ENCODE data around the gene FCN2.

Gene FCN2

GRCh38 chr9:134886413-134886913 lies 5.9 kb downstream of the FCN2 start:
- Histone ChIP-seq H3K4me2 (ENCODE audit: low read length) (no peak overlapping the region), H2BK120ac (ENCODE audit: insufficient read depth, low read length, poor library complexity) (no peak overlapping the region), H3K18ac (ENCODE audit: low read length) (no peak overlapping the region), H3K79me2 (ENCODE audit: control insufficient read depth, insufficient read depth, low read length, poor library complexity) (no peaks in the 10 kb centered on the region), H2BK12ac (ENCODE audit: low read length) (no peak overlapping the region), H4K8ac (ENCODE audit: low read depth, low read length) (no peak overlapping the region), H3K36me3 (ENCODE audit: control insufficient read depth in 1 of 2, insufficient read depth in 2 of 2, low read length in 2 of 2) (no peaks in the 10 kb centered on the region), H3K27me3 (ENCODE audit: insufficient read depth, low read length) (no peaks in the 10 kb centered on the region), H3K23ac (ENCODE audit: low read length) (no peak overlapping the region), H3K9ac (ENCODE audit: low read length) (no peak overlapping the region), H4K12ac (ENCODE audit: low read depth, low read length) (no peak overlapping the region), H4K91ac (ENCODE audit: low read depth, low read length) (no peak overlapping the region), H3K4ac (ENCODE audit: low read depth, low read length) (no peak overlapping the region), H3K4me1 (ENCODE audit: control insufficient read depth in 1 of 2, insufficient read depth in 2 of 2, low read length in 2 of 2) (no peaks in the 10 kb centered on the region), H3K14ac (ENCODE audit: low read length) (no peak overlapping the region), H2AK5ac (ENCODE audit: low read length) (no peak overlapping the region), H3K9me3 (ENCODE audit: insufficient read depth, low read depth, low read length) (peaks cover 1% of the 10 kb centered on the region), H3K27ac (ENCODE audit: low read depth, low read length) (no peak overlapping the region), H2BK5ac (ENCODE audit: low read depth, low read length, poor library complexity) (no peak overlapping the region), H3K4me3 (ENCODE audit: low read depth, low read length) (no peak overlapping the region), H3K79me1 (ENCODE audit: low read length) (no peaks in the 10 kb centered on the region), H2AFZ (ENCODE audit: insufficient read depth, low read length, poor library complexity) (no peak overlapping the region)
- no peak for DNase-seq
- no CpG with 5 or more reads among the region's 11 CpGs for WGBS (ENCODE audit: extremely low coverage, insufficient coverage, insufficient read length)

- Histone ChIP-seq H3K14ac (ENCODE audit: low read length) (no peak overlapping the region), H3K27ac (ENCODE audit: low read depth, low read length) (no peak overlapping the region), H3K18ac (ENCODE audit: low read length) (no peak overlapping the region), H3K36me3 (ENCODE audit: control insufficient read depth in 1 of 2, insufficient read depth in 2 of 2, low read length in 2 of 2) (no peaks in the 10 kb centered on the region), H2AK5ac (ENCODE audit: low read length) (no peak overlapping the region), H3K4me1 (ENCODE audit: control insufficient read depth in 1 of 2, insufficient read depth in 2 of 2, low read length in 2 of 2) (no peaks in the 10 kb centered on the region), H3K79me1 (ENCODE audit: low read length) (no peaks in the 10 kb centered on the region), H2AFZ (ENCODE audit: insufficient read depth, low read length, poor library complexity) (no peak overlapping the region), H2BK120ac (ENCODE audit: insufficient read depth, low read length, poor library complexity) (no peak overlapping the region), H3K27me3 (ENCODE audit: insufficient read depth, low read length) (no peaks in the 10 kb centered on the region), H2BK5ac (ENCODE audit: low read depth, low read length, poor library complexity) (no peak overlapping the region), H4K91ac (ENCODE audit: low read depth, low read length) (no peak overlapping the region), H3K9me3 (ENCODE audit: insufficient read depth, low read depth, low read length) (peaks cover 1% of the 10 kb centered on the region), H4K12ac (ENCODE audit: low read depth, low read length) (no peak overlapping the region), H3K79me2 (ENCODE audit: control insufficient read depth, insufficient read depth, low read length, poor library complexity) (no peaks in the 10 kb centered on the region), H3K4ac (ENCODE audit: low read depth, low read length) (no peak overlapping the region), H2BK12ac (ENCODE audit: low read length) (no peak overlapping the region), H3K4me3 (ENCODE audit: low read depth, low read length) (no peak overlapping the region), H3K9ac (ENCODE audit: low read length) (no peak overlapping the region), H3K23ac (ENCODE audit: low read length) (no peak overlapping the region), H4K8ac (ENCODE audit: low read depth, low read length) (no peak overlapping the region), H3K4me2 (ENCODE audit: low read length) (no peak overlapping the region)
- WGBS (ENCODE audit: extremely low coverage, insufficient coverage, insufficient read length) = no CpG with 5 or more reads among the region's 10 CpGs
- no peak for DNase-seq
These were observed 6.6 kb downstream of the FCN2 start for GRCh38 chr9:134887219-134887618.

- Histone ChIP-seq H3K9me3 (ENCODE audit: insufficient read depth, low read depth, low read length) (peaks cover 1% of the 10 kb centered on the region), H2BK5ac (ENCODE audit: low read depth, low read length, poor library complexity) (no peak overlapping the region), H3K14ac (ENCODE audit: low read length) (no peak overlapping the region), H3K9ac (ENCODE audit: low read length) (no peak overlapping the region), H2AK5ac (ENCODE audit: low read length) (no peak overlapping the region), H4K91ac (ENCODE audit: low read depth, low read length) (no peak overlapping the region), H2BK120ac (ENCODE audit: insufficient read depth, low read length, poor library complexity) (no peak overlapping the region), H3K4me3 (ENCODE audit: low read depth, low read length) (no peak overlapping the region), H3K27ac (ENCODE audit: low read depth, low read length) (no peak overlapping the region), H3K23ac (ENCODE audit: low read length) (no peak overlapping the region), H3K18ac (ENCODE audit: low read length) (no peak overlapping the region), H2BK12ac (ENCODE audit: low read length) (no peak overlapping the region), H3K4me2 (ENCODE audit: low read length) (no peak overlapping the region), H3K4me1 (ENCODE audit: control insufficient read depth in 1 of 2, insufficient read depth in 2 of 2, low read length in 2 of 2) (no peaks in the 10 kb centered on the region), H4K12ac (ENCODE audit: low read depth, low read length) (no peak overlapping the region), H3K27me3 (ENCODE audit: insufficient read depth, low read length) (no peaks in the 10 kb centered on the region), H3K36me3 (ENCODE audit: control insufficient read depth in 1 of 2, insufficient read depth in 2 of 2, low read length in 2 of 2) (no peaks in the 10 kb centered on the region), H2AFZ (ENCODE audit: insufficient read depth, low read length, poor library complexity) (no peak overlapping the region), H4K8ac (ENCODE audit: low read depth, low read length) (no peak overlapping the region), H3K79me2 (ENCODE audit: control insufficient read depth, insufficient read depth, low read length, poor library complexity) (no peaks in the 10 kb centered on the region), H3K79me1 (ENCODE audit: low read length) (no peaks in the 10 kb centered on the region), H3K4ac (ENCODE audit: low read depth, low read length) (no peak overlapping the region)
- no peak for DNase-seq
- no CpG with 5 or more reads among the region's 27 CpGs for WGBS (ENCODE audit: extremely low coverage, insufficient coverage, insufficient read length)
These were observed 7.3 kb downstream of the FCN2 start for GRCh38 chr9:134887686-134888602.

GRCh38 chr9:134888603-134889190 lies 8.1 kb downstream of the FCN2 start:
- Histone ChIP-seq H3K27me3 (ENCODE audit: insufficient read depth, low read length) (no peaks in the 10 kb centered on the region), H3K79me2 (ENCODE audit: control insufficient read depth, insufficient read depth, low read length, poor library complexity) (no peaks in the 10 kb centered on the region), H3K9me3 (ENCODE audit: insufficient read depth, low read depth, low read length) (peaks cover 1% of the 10 kb centered on the region), H4K91ac (ENCODE audit: low read depth, low read length) (no peak overlapping the region), H3K27ac (ENCODE audit: low read depth, low read length) (no peak overlapping the region), H2BK12ac (ENCODE audit: low read length) (no peak overlapping the region), H2BK5ac (ENCODE audit: low read depth, low read length, poor library complexity) (no peak overlapping the region), H3K9ac (ENCODE audit: low read length) (no peak overlapping the region), H3K4me3 (ENCODE audit: low read depth, low read length) (peak overlapping the region; percentile 37), H3K4ac (ENCODE audit: low read depth, low read length) (no peak overlapping the region), H2BK120ac (ENCODE audit: insufficient read depth, low read length, poor library complexity) (no peak overlapping the region), H3K4me2 (ENCODE audit: low read length) (no peak overlapping the region), H3K14ac (ENCODE audit: low read length) (no peak overlapping the region), H2AFZ (ENCODE audit: insufficient read depth, low read length, poor library complexity) (no peak overlapping the region), H4K12ac (ENCODE audit: low read depth, low read length) (no peak overlapping the region), H2AK5ac (ENCODE audit: low read length) (no peak overlapping the region), H3K79me1 (ENCODE audit: low read length) (no peaks in the 10 kb centered on the region), H3K4me1 (ENCODE audit: control insufficient read depth in 1 of 2, insufficient read depth in 2 of 2, low read length in 2 of 2) (no peaks in the 10 kb centered on the region), H4K8ac (ENCODE audit: low read depth, low read length) (no peak overlapping the region), H3K23ac (ENCODE audit: low read length) (no peak overlapping the region), H3K36me3 (ENCODE audit: control insufficient read depth in 1 of 2, insufficient read depth in 2 of 2, low read length in 2 of 2) (no peaks in the 10 kb centered on the region), H3K18ac (ENCODE audit: low read length) (no peak overlapping the region)
- no CpG with 5 or more reads among the region's 14 CpGs for WGBS (ENCODE audit: extremely low coverage, insufficient coverage, insufficient read length)
- DNase-seq = no peak
